Adipose tissue (tissue), 3 donors: ENCODE data around the gene AFDN. TPM values are rescaled to one million over a fixed set of nuclear protein-coding genes. Genes with fewer than 3 reads are reported as not detected.

Experiments used
- H3K27ac ChIP-seq: one replicate; pipeline ENCODE4 v1.5.1; 2013; ENCODE audit warnings: low read depth, low read length
- WGBS, 3 donors: extraction: QIAGEN DNeasy Blood & Tissue Kit; methylation state at CpG; one replicate each; pipeline ENCODE4 v1.1.7; 2013; 5-methylcytosine and 5-hydroxymethylcytosine counted together
- polyA plus RNA-seq, 3 donors: library from polyadenylated mRNA; stranded (reverse); fragments of 200-250 nt; gene quantifications; one replicate each; pipeline ENCODE4 v1.2.3, GENCODE V29; 2013
- donor health status: healthy with polysubstance abuse.
- donor health status: Bipolar disorder and iron deficiency.
- donor health status: healthy.

The AFDN gene
- polyA plus RNA-seq, 3 donors = 29.4 to 45.3 (median 29.8) TPM

DNA sequence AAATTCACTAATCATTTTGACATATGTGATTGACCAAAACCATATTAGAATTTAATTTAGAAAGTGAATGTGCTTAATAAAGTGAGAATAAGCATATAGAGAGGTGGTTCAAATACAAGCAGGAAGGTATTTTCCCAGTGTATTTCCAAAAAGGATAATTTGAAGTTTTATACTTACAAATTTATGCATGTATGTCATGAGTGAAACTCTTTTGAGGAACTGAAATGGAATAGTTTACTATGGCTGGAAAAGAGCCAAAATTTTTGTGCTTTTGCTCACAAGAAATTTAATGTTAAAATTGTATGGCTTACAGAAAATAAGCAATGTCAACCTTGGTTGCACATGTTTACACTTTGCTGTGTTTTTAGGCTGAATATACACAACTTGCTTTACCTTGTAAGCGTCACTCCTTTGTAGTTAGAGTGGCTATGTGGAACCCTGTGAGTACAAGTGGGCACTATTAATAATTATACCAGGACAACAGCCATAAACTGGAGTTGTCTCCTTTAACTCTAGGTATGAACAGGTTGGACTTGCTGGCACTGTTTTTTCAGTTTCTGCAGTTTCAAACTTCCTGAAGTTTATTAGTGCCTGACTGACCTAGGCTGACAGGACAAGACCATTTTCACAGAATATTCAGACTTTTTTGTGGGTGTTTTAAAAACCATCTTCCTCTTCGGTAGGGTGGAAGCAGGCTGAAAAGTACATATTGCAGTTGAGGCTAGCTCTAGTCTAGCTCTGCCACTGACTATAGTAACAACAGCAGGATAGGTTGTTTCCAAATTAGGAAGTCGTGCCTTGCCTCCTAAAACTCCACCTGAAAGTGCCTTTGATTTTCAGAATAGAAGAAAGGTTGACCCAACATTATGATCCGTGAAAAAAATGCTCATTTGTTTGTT, 6.0 kb downstream of the AFDN start:
- WGBS, 3 donors = 16 to 36% (median 35%) methylated on average over 4 of the region's 4 CpGs
- no peak overlapping the region for H3K27ac ChIP-seq

DNA sequence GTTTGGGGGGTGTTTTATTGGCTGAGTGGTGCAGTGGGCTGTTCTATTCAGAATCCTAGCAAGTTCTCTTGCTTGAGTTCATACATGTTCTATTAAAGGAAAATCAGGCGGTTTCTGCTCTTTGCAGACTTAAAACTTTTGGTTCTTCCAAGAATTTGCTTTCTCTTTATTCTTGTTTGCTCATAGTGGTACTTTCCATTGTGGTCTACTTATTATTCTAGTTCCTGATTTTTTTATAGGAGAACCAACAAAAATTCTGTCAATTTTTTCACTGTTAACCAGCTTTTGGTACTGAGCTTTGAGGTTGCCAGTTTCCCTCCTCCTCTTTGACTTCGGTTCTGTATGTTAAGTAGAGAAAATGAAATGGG, 6.7 kb downstream of the AFDN start:
- 32 to 41% (median 37%) methylated on average over 2 of the region's 2 CpGs for WGBS, 3 donors
- H3K27ac ChIP-seq = no peak overlapping the region

DNA sequence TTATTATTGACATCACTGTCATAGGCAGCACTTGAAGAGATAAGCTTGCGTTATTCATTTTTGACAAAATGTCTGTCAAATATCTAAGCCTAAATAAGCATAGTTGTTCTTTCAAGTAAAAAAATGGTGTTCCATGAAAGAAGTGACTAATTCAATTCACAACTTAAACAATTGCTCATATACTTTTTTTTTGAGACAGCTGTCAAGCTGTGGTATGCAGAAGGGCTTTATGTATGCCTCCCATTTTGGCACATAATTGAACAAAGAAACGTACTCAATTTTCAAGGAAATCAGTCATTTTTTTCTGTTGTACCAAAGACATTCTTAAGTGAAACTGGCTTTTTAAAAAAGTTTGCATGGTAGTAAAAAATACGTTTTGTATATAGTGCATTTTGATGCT, 8.5 kb downstream of the AFDN start:
- WGBS, 3 donors = 53 to 86% (median 86%) methylated on average over 3 of the region's 3 CpGs
- H3K27ac ChIP-seq = no peak overlapping the region

DNA sequence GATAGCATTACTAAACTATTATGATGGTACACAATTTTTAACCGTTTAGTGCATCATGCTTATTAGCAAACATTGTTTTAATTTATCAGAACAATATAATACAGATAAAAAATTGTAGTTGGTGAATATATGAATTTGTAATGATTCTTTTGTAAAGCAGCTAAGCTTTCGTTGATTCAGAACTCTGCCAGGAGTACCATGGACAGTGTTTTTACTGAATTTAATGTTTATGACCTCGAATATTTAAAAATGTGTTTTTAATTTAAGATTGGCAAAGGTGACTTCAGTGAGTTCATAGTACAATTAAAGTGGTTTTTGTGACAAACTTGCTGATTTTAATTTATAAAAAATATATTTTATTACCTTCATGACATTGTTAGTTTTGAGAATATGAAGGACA, 10.0 kb downstream of the AFDN start:
- H3K27ac ChIP-seq = no peak overlapping the region
- 54 to 69% (median 68%) methylated on average over 3 of the region's 3 CpGs for WGBS, 3 donors

GRCh38 chr6:167838207-167838748, 11.6 kb downstream of the AFDN start:
- H3K27ac ChIP-seq = no peak overlapping the region
- WGBS, 3 donors = 86 to 97% (median 94%) methylated on average over 6 of the region's 6 CpGs

DNA sequence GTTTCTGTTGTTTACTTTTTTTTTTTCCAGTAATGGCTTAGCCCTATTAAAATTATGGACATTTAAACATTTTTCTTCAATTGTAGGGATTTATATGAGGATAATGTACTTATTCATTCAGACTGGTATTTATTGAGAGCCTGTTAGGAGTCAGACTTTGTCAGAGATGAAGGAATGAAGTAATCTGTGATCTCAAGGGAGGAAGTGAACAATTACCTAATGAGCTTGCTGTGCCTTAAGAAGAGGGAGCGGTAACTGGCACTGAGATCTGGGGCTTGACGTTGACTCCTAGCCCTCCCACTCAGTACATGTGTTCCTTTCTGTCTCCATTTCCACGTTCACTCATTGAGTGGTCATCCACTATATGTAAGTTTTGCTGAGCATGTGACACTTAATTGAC, 12.6 kb downstream of the AFDN start:
- H3K27ac ChIP-seq = no peak overlapping the region
- WGBS, 3 donors = 55 to 73% (median 60%) methylated on average over 3 of the region's 3 CpGs

- H3K27ac ChIP-seq = no peak overlapping the region
- 78 to 79% (median 78%) methylated on average over 6 of the region's 6 CpGs for WGBS, 3 donors
These were observed 13.0 kb downstream of the AFDN start for GRCh38 chr6:167839755-167840154.

DNA sequence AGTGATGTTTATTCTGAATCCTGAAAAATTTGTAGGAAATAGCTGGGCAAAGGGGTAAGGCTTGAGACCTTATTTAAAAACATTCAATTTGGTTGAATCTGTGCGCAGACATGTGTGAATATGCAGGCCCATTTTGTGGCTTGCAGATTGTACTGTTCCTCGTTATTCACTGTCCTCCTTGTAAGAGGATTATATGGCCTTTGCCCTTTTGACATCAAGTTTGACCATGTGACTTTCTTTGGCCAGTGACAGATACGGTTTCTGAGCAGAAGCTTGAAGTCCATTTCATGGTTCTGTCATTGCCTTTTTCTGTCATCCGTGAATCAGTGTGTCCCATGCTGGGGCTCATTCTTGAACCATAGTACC, 13.4 kb downstream of the AFDN start:
- no peak overlapping the region for H3K27ac ChIP-seq
- WGBS, 3 donors = 92 to 97% (median 93%) methylated on average over 4 of the region's 4 CpGs

DNA sequence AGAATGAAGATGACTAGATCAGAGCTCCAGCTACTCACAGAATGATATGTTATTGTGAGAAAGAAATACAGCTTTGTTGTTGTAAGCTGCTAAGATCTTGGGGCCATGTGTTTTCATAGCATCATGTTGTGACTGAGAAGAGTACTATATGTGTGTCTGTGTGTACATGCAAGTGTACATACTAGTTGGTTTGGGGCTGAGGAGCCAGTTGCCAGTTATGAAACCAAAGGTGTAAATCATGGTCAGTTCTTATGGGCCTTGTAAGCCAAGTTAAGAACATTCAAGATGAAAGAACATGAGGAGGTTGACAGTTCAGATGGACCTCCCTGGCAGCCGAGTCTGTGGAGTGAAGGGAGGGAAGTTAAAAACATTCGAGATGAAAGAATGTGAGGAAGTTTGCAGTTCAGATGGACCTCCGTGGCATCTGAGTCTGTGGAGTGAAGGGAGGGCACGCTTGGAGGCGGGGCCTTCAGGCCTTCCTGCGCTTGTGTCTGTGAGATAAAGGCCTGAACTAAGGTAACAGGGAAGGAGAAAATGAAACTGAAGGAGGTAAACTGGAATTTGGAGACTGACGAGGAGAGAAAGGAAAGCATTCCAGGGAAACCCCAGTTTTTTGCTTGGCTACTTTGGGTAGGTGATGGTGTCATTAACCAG, 13.9 kb downstream of the AFDN start:
- H3K27ac ChIP-seq = no peak overlapping the region
- 58 to 70% (median 58%) methylated on average over 7 of the region's 7 CpGs for WGBS, 3 donors

GRCh38 chr6:167841981-167842380, 15.3 kb downstream of the AFDN start:
- no peak overlapping the region for H3K27ac ChIP-seq

DNA sequence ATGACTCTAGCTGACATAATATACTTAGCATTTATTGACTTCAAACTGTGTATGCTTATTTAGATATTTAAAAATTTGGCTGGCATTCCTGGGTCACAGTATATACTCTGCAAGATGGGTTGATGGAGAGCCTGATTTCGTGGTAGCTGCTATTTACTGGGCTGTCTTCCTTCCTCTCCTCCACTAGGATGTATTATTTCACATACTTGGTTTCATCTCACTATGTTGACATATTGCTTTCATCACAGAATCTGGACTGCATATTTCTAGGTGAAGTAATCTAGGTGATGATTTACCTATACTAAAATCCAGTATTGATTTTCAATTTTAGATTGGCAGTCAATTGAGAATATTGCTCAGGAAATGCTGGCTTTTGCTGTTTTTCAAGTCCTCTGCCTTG, 15.7 kb downstream of the AFDN start:
- H3K27ac ChIP-seq = no peak overlapping the region
- WGBS, 3 donors = 45 to 77% (median 61%) methylated on average over 1 of the region's 1 CpG

GRCh38 chr6:167843023-167843422, 16.3 kb downstream of the AFDN start:
- no peak overlapping the region for H3K27ac ChIP-seq
- WGBS, 3 donors = 74 to 100% (median 97%) methylated on average over 1 of the region's 1 CpG

GRCh38 chr6:167845856-167846255, 19.1 kb downstream of the AFDN start:
- WGBS, 3 donors = 80 to 89% (median 83%) methylated on average over 4 of the region's 4 CpGs
- no peak overlapping the region for H3K27ac ChIP-seq

DNA sequence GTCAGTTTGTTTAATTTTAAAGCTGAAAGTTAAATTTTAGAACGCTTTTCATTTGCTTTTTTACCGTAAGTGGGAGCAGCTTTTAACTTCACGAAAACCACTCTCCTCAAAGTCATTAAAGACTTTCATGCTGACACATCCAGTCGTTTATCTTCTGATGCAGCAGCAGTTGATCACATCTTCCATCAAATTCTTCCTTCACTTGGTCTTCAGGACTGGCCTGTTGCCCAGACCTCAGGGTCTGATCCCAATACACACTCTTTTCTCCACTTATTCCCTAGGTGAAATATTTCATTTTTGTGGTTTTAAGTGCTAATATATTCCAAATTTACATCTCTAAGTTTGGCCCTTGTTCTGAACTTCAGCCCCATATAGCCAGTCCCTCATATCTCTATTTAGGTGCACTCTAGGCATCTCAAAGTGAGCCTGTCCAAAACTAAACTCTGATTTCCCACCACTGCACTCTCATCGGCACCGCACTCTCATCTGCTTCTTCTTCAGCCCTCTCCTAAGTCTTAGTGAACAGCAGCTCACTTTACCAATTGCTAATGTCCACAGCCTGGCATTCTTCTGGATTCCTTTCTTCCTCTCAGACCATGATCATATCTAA, 20.4 kb downstream of the AFDN start:
- no peak overlapping the region for H3K27ac ChIP-seq
- WGBS, 3 donors = 75 to 82% (median 80%) methylated on average over 6 of the region's 6 CpGs

DNA sequence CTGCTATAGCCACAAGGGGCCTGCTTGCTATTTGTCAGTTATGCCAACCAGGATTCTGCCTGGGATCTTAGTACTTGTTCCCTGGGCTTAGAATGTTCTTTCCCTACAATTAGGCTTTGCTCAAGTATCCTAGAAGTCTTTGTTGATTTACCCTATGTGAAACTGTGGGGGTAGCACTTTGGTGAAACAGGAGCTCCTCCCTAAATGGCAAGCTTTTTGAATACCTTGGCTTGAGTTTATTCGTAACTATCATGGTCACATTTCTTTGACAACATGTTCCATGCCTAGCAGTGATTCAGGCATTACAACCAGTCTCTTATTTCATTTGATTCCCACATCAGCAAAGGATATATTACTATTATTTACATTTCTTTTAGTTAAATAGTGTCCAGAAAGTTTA, 21.2 kb downstream of the AFDN start:
- H3K27ac ChIP-seq = no peak overlapping the region
- 81 to 86% (median 82%) methylated on average over 1 of the region's 1 CpG for WGBS, 3 donors

GRCh38 chr6:167848783-167849182, 22.1 kb downstream of the AFDN start:
- WGBS, 3 donors = 96 to 97% (median 96%) methylated on average over 4 of the region's 4 CpGs
- H3K27ac ChIP-seq = no peak overlapping the region

GRCh38 chr6:167849846-167850459, 23.2 kb downstream of the AFDN start:
- WGBS, 3 donors = 27 to 63% (median 61%) methylated on average over 4 of the region's 4 CpGs
- no peak overlapping the region for H3K27ac ChIP-seq

DNA sequence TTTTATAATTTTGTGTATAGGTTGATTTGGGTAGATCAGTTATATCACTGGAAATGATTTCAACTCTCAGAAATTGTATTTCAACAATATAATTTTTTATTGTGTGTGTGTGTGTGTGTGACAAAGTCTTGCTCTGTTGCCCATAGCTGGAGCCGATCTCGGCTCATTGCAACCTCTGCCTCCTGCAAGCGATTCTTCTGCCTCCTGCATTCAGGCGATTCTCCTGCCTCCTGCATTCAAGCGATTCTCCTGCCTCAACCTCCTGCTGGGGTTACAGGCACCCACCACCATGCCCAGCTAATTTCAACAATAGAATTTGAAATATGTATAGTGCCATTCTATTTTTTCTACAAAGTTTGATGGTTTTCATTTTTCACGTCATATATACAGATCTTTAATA, 24.1 kb downstream of the AFDN start:
- WGBS, 3 donors = 80 to 92% (median 84%) methylated on average over 6 of the region's 6 CpGs
- no peak overlapping the region for H3K27ac ChIP-seq

GRCh38 chr6:167851370-167851952, 24.8 kb downstream of the AFDN start:
- 91 to 94% (median 94%) methylated on average over 2 of the region's 2 CpGs for WGBS, 3 donors
- no peak overlapping the region for H3K27ac ChIP-seq
